ENCODE measurements around the gene LRFN4. TPM values are rescaled to one million over a fixed set of nuclear protein-coding genes. Genes with fewer than 3 reads are reported as not detected.

The LRFN4 gene
- total and polyA plus RNA-seq, 2 of the 8 experiments (the other 6 are each of a cell fraction or from before 2014, with no cell fraction given) = 49.8 to 64.3 TPM

GRCh38 chr11:66856496-66857233, at the start of gene LRFN4 (continued):
- TF ChIP-seq, protein P1, sequence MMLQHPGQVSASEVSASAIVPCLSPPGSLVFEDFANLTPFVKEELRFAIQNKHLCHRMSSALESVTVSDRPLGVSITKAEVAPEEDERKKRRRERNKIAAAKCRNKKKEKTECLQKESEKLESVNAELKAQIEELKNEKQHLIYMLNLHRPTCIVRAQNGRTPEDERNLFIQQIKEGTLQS (IDR thresholded peaks at IDR 0.05; ENCODE audit: insufficient read depth, low read depth, low read length) = peak; percentile 48; the same call in 1 of the 2 replicates
- TF ChIP-seq HDAC2 (IDR thresholded peaks at IDR 0.05; ENCODE audit: borderline replicate concordance in 1 of 2, low read depth in 2 of 2, low read length in 2 of 2) = peak in 1 of 2 experiments; percentile 9; a peak in 2 of 4 replicates
- peak in 1 of 2 experiments; percentile 67; a peak in 2 of 3 replicates for TF ChIP-seq POLR2A (IDR thresholded peaks at IDR 0.05; ENCODE audit: control extremely low read depth in 1 of 2, low read depth in 2 of 2, low read length in 2 of 2)
- TF ChIP-seq BACH1 (IDR thresholded peaks at IDR 0.05; ENCODE audit: low read length) = no peak
- TF ChIP-seq PHF8 (conservative IDR thresholded peaks at IDR 0.05; ENCODE audit: low read depth, low read length) = peak; percentile 3
- peak in 1 of 2 experiments; percentile 47; a peak in 1 of 4 replicates for TF ChIP-seq SIN3A (conservative IDR thresholded peaks at IDR 0.05 in 1 of 2, IDR thresholded peaks at IDR 0.05 in 1 of 2; ENCODE audit: low read depth in 1 of 2, low read length in 2 of 2)
- peak; percentile 23 for TF ChIP-seq KDM4A (IDR thresholded peaks at IDR 0.05; ENCODE audit: low read depth, low read length, severe bottlenecking)
- peak; percentile 60 for TF ChIP-seq POLR2AphosphoS5 (IDR thresholded peaks at IDR 0.05; ENCODE audit: low read depth, low read length)
- TF ChIP-seq, protein P2, sequence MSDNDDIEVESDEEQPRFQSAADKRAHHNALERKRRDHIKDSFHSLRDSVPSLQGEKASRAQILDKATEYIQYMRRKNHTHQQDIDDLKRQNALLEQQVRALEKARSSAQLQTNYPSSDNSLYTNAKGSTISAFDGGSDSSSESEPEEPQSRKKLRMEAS (IDR thresholded peaks at IDR 0.05) = peak; percentile 83
- no peak for TF ChIP-seq SP1 (IDR thresholded peaks at IDR 0.05; ENCODE audit: low read depth, low read length)
- TF ChIP-seq, protein P3, sequence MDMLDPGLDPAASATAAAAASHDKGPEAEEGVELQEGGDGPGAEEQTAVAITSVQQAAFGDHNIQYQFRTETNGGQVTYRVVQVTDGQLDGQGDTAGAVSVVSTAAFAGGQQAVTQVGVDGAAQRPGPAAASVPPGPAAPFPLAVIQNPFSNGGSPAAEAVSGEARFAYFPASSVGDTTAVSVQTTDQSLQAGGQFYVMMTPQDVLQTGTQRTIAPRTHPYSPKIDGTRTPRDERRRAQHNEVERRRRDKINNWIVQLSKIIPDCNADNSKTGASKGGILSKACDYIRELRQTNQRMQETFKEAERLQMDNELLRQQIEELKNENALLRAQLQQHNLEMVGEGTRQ (IDR thresholded peaks at IDR 0.05; ENCODE audit: low read length) = peak; percentile 75
- peak; percentile 16; the same call in 1 of the 2 replicates for TF ChIP-seq TAF1 (IDR thresholded peaks at IDR 0.05; ENCODE audit: low read depth, low read length)

Data from H1 (cell line).